Activated CD4-positive, alpha-beta T cell treated with anti-CD3 and anti-CD28 coated beads, Interleukin-2, amount 50 U/mL, for 48 hours (primary cell): ENCODE data around the gene RPLP2.

Source experiments
- DNase-seq, 2 experiments: peaks; one replicate each; pipeline ENCODE4 v3.0.0-alpha.2; 2020

The RPLP2 gene

DNA sequence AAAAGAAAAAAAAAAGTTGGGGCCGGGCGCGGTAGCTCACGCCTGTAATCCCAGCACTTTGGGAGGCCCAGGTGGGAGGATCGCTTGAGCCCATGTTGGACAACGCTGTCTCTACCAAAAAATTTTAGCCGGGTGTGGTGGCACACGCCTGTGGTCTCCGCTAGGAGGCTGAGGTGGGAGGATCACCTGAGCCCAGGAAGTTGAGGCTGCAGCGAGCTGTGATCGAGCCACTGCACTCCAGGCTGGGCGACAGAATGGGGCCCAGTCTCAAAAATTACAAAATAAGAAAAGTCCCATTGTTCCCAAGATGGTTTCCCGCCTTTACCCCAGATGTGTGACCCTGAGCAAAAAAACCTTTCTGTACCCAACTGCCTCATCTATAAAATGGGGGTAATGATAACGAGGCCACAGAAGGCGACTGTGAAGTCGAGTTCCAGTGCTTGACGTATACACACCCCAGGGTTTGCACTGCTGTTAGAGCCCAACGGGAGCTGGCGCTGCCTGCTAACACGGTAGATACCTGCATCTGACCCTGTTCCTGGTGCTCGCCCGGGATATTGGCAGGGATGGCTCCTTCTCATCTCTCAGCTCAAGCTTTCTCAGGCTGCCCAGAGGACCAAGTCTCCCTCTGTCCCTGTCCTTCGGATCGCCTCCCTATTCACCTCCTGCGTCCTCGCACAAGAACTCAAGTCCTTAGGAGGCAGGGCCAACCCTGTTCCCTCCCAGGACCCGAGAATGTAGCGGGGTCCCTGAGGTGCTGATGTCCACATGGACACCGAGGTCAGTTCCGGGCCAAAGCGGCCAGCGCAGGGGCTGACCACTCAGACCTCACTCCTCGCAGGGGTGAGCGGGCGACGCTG is 1.1 kb upstream of the RPLP2 start:
- DNase-seq, result peak in 1 of 2 experiments; percentile 60

DNA sequence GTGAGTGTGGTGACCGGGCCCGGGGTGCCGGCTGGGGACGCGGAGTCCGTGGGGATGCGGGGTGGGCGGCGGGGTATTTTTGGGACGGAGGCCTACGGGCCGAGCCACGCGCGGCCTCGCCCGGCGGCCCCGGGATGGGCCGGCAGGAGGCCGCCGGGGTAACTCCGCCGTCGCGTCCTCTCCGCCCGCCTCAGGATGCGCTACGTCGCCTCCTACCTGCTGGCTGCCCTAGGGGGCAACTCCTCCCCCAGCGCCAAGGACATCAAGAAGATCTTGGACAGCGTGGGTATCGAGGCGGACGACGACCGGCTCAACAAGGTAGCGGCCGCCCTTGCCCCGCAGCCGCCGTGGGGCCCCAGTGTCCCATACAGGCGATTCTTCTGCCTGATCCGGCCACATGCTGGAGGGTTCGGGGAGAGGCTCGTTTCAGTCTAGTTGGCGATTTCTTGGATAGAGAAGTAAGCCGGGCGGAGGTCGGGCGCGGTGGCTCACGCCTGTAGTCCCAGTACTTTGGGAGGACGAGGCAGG is 337 bp downstream of the RPLP2 start:
- DNase-seq, result no peak

DNA sequence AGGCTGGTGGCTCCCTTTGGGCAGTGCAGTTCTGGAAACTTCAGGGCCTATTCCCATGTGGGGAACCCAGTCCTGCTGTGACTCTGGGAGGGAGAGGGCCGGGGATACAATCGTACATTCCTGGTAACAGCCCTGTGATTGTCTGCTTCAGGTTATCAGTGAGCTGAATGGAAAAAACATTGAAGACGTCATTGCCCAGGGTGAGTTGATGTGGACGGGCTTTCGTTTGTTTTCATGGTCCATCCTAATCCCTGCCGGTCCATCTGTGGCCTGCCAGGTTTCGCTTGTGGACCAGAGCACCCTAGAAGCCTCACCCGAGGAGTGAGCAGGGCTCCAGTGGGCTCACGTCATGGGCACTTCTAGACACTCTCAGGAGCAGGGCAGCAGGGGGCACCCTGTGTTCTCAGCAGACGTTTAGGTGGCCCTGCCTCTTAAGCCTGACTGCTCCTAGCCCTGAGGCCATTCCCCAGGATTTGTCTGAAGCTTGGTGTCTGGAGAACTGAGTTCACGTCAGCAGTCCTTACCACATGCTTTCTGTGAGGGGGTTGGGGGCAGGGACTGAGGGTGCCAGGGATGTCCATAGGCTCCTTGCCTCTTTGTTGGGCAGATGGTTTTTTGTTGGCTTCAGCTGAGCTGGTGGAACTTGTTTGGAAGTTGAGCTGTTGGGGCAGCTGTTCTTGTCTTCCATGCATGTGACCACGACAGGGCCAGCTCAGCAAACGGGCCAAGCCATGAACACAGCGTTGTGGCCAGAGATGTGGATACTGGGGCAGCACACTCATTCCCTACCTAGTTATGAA is 1.9 kb downstream of the RPLP2 start:
- no peak for DNase-seq

DNA sequence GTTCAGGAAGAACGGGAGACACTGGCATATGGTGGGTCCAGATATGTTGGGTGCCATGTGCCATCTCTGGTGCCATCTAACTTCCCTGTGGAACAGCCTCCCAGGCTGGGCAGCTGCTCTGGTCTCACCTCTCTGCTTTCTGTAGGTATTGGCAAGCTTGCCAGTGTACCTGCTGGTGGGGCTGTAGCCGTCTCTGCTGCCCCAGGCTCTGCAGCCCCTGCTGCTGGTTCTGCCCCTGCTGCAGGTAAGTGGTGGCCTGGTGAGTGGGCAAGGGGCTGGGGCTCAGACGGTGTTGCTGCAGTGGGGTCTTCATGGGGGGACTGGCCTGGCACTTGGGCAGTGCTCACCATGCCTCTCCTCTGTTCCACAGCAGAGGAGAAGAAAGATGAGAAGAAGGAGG is 2.6 kb downstream of the RPLP2 start:
- DNase-seq, result no peak

DNA sequence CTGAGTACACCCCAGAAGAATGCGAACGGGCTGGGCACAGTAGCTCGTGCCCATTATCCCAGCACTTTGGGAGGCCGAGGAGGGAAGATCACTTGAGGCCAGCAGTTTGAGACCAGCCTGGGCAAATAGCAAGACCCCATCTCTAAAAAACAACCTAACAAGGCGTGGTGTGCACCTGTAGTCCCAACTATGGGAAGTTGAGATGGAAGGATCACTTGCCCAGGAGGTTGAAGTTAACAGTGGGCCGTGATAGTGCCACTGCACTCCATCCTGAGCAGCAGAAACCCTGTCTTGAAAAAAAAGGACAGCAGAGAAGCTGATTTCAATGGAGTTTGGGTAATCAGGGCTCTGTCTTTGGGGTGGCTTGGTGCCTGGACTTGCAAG is 3.3 kb downstream of the RPLP2 start:
- no peak for DNase-seq

DNA sequence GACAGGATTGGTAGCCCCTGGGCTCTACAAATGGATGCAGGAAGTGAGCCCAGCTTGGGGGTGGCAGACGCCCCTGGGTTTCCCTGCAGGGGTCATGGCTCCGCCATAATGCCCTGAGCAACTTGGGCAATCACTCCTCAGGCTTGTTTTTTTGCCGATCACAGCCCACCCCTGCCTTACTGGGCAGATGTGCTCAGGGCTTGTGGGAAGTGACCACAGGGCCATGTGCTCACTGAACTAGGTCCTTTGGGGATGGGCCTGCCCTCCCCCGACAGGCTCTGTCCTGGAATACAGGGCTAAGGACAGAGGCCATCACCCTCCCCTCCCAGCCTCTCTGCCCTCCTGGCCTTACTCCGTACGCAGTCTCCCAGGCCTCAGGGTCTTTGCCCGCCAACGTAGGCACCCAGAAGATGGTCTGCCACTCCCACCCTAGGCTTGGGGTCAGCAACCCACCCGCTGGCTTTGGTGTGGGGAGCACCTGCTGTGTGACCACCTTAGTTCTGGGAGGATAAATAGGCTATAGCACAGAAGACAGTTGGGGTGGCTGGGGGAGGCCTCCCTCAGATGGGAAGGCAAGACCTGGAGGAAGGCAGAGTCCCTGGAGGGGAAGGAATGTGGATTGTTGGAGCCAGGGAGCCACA is 3.8 kb downstream of the RPLP2 start:
- no peak for DNase-seq

DNA sequence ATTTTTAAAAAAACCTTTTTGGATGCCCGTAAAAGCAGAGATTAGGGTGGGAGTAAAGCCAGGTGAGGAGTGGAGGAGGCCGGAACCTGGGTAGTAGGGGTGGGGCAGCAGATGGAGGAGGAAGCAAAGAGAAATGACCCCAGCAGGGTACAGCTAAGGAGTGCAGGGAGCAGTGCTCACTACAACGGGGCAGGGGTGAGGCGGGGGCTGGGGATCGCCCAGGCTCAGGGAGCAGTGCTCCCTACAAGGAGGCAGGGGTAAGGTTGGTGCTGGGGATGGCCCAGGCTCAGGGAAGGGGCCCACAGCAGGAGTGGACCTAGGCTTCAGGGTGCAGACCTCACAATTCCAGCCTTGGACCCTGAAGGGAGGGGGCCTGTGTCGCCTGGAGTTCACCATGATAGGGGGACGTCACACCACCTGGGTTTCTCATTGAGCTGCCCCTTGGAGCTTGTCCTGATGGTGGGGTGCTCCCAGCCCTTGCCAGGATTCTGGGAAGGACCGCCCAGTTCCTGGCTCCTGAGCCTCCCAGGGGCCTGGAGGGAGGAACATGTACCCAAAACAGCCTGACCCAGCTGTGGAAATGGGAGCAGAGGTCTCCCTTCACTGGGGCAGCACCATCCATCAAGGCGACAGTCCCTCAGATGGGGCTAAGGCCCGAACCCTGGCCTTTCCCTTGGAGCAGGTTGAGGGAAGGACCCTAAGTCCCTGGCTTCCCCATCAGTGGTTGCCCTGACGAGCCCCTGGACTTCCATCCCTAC is 6.1 kb downstream of the RPLP2 start:
- DNase-seq, result no peak

DNA sequence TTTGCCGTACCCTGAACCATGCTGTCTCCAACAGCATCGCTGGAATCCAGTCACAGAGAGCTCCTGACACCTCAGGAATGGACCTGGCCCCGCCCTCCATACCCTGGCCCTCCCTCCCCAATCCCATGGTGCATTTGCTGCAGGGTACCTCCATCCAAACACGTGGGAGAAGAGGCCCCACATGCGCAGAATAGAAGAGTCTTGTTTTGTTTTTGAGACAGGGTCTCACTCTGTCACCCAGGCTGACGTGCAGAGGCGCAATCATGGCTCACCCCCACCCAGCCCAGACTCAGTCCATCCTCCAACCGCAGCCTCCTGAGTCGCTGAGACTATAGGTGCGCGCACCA is 6.6 kb downstream of the RPLP2 start:
- DNase-seq, result no peak

DNA sequence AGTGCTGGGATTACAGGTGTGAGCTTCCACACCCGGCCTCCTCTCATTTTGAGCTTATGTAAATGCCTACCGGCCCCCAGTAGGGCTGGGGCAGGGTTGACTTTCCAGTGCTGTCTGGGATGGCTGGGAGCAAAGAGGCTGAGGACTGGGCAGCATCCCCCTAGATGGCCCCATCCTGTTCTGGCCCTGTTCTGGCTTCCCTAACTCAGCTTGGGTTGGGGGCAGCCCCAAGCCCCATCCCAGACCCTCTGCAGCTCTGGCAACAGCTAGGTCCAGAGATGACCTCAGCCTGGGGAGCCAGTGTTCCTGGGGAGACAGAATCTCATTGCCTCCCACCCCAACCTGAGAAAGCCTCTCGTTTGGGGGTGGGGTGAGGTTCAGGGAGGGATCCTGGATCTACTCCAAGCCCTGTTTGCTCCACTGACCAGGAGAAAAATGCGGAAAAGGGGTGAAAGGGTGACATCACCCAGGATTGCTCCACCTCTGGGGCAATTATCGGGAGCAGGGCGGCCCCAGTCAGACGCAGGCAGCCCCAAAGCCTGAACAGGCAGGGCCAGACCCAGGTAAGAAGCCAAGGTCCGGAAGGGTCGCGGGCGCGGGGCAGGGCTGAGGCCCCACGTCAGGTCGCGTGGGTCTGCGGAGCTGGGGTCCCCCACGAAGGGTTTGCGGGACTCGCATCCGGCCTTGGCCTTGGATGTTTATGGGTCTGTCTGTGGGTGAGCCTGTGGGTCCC is 8.8 kb downstream of the RPLP2 start, which contains the start of gene PNPLA2:
PNPLA2 (plus strand) TSS at position 519 of the 733 bp plus-strand sequence. CDS start 805 bp downstream, outside the sequence.
- DNase-seq, result no peak

DNA sequence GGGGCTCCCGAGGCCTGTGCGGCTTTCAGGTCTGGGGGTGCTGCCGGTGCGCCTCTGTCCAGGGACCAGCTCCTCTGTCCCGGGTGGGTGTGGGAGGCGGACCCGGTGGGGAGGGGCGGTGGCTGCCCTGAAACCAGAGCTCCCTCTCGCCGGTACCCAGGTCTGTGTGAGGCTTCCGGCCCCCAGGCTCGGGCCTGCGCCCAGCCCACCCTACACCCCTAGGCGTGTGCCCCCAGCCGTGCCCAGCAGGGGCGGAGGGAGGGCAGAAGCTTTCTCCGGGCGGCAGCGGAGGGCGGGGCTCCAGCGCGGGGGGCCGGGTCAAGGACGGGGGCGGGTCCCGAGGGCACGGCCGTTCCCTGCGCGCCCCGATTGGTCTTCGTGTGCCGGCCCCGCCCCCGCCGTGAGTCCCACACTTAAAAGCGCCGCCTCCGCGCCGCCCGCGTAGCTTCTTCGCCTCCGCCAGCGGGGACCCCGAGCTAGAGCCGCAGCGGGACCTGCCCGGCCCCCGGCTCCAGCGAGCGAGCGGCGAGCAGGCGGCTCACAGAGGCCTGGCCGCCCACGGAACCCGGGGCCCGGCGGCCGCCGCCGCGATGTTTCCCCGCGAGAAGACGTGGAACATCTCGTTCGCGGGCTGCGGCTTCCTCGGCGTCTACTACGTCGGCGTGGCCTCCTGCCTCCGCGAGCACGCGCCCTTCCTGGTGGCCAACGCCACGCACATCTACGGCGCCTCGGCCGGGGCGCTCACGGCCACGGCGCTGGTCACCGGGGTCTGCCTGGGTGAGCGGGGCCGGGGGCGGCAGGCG is 9.6 kb downstream of the RPLP2 start:
- peak; percentile 92 to 94 for DNase-seq

DNA sequence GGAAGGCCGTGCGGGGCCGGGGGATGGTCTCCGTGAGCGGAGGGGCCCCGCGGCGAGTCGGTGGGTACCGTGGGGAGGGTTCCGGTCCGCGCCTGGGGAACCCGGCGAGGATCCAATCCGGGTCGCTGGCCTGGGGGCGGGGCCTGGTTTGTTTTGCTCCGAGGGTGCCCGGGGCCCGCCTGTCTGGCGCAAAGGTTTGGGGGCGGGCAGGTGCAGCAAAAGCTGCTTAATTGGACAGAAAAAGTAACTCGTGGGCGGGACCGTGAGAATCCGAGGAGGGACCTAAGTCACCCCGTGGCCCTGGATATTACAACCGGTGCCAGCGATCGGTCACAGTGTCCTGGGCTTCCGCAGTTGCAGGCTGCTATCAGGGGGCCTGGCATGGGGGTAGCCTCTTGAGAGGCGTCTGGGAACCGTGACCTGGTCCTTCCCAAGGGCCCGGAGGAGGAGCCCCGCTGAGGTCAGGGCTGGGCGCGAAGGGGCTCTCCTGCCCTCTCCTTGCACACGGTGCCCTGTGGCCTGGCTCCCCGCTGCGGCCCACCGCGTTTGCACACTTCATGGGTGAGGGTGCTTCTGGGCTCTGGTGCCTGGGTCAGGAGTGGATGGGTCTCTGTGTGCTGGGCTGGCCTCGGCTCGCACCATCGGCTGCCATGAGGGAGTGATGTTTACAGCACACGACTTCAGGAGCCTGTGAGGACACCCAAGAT is 10.3 kb downstream of the RPLP2 start:
- DNase-seq, result peak; percentile 93 to 94

DNA sequence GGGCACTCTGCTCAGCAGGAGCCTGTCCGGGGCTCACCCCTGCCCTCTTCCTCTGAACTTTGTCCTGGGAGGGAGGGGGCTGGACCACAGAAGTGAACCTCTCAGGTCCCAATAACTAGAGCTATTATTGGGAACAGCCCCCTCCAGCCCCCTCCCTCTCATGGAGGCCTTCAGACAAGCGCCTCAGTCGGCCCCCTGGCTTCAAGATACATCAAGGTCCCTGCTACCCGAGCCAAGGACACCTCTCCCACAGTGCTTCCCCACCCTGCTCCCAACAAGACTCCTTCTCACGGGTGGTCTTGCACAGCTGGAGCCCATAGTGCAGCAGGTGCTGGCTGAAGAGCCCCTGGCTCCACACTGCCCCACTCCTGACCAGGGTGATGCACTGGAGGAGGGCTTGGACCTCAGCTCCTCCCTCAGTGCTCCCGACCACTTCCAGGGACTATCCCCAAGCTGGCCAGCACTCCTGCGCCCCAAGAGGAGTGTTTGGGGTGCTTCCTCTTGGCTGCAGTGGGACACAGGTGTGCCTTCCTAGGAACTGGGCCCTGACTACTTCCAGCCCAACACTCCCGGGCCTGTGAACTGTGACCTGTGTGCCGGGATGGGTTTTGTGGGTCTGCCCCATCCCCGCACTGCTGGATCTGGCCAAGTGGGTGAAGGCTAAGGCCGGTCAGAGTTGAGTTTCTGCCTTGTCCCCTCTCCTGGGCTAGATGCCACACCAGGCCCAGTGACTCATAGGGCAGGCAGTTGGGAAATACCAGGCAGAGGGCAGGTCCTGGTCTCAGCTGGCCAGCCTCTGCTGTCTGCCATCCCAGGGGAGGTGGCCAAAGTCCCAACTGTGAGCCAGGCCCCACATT is 11.1 kb downstream of the RPLP2 start:
- DNase-seq, result no peak

DNA sequence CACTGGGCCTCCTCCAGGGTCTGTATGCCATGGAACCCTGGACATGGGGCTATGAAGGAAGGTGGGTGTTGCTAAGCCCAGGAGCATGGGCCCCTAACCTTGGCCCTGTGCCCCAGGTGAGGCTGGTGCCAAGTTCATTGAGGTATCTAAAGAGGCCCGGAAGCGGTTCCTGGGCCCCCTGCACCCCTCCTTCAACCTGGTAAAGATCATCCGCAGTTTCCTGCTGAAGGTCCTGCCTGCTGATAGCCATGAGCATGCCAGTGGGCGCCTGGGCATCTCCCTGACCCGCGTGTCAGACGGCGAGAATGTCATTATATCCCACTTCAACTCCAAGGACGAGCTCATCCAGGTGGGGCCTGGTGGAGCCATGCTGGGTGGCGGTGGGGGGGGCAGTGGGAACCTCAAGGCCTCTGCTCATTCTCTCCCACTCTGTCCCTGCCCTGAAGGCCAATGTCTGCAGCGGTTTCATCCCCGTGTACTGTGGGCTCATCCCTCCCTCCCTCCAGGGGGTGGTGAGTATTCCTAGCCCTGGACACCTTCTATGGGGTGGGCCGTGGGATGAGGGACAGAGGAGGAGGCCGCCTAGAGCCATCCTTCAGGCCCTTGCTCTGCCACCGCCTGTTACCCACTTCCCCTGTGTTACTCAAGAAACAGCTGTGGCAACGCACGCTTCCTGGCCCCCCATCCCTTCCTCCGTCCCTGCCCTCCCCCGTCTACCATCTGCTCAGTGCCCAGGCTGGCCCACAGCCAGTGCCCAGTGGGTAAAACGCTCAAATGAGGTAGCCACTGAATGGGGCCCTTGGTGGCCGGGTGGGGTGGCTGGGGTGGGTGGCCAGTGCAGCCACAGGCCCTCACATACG is 12.0 kb downstream of the RPLP2 start:
- DNase-seq, result no peak

DNA sequence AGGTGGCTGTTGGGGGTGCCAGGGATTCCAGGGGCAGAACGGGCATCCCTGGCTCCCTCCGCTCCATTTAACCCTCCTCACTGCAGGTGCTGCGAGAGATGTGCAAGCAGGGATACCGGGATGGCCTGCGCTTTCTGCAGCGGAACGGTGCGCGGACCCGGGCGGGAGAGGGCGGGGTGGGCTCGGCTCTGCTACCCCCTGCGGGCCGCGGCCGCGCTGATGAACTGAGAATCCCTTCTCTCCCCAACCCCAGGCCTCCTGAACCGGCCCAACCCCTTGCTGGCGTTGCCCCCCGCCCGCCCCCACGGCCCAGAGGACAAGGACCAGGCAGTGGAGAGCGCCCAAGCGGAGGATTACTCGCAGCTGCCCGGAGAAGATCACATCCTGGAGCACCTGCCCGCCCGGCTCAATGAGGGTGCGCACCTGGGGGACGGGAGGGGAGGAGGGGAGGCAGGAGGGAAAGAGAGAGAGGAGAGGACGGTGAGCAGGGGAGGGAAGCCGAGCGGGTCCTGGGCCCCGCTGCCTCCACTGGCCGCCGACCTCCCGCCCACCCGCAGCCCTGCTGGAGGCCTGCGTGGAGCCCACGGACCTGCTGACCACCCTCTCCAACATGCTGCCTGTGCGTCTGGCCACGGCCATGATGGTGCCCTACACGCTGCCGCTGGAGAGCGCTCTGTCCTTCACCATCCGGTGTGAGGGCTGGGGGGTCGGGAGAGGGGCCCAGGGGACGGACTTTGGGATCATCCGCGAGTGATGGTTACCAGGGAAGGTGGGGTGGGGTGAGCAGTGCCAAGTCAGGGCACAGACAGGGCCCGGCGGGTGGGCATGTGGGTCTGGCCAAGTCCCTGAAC is 13.9 kb downstream of the RPLP2 start:
- DNase-seq, result no peak

DNA sequence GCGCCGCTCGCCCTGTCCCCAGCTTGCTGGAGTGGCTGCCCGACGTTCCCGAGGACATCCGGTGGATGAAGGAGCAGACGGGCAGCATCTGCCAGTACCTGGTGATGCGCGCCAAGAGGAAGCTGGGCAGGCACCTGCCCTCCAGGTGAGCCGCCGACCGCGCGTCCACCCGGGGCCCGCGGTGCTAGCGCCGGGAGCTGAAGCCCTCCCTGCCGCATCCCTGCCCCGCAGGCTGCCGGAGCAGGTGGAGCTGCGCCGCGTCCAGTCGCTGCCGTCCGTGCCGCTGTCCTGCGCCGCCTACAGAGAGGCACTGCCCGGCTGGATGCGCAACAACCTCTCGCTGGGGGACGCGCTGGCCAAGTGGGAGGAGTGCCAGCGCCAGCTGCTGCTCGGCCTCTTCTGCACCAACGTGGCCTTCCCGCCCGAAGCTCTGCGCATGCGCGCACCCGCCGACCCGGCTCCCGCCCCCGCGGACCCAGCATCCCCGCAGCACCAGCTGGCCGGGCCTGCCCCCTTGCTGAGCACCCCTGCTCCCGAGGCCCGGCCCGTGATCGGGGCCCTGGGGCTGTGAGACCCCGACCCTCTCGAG is 14.6 kb downstream of the RPLP2 start:
- DNase-seq, result no peak

DNA sequence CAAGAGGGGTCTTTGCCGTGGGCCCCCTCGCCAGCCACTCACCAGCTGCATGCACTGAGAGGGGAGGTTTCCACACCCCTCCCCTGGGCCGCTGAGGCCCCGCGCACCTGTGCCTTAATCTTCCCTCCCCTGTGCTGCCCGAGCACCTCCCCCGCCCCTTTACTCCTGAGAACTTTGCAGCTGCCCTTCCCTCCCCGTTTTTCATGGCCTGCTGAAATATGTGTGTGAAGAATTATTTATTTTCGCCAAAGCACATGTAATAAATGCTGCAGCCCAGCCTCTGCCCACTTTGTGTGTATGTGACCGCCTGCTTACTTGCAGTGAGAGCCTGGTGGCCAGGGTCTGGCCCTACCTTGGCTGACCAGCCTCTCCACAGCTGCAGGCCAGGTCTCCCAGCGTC is 15.2 kb downstream of the RPLP2 start:
- no peak for DNase-seq
